ENCODE measurements around the gene RAP2A. TPM values are rescaled to one million over a fixed set of nuclear protein-coding genes. Genes with fewer than 3 reads are reported as not detected.

Gene RAP2A
- total RNA-seq, 2 donors from 2014 or later, result 4.3 to 7.3 TPM

DNA sequence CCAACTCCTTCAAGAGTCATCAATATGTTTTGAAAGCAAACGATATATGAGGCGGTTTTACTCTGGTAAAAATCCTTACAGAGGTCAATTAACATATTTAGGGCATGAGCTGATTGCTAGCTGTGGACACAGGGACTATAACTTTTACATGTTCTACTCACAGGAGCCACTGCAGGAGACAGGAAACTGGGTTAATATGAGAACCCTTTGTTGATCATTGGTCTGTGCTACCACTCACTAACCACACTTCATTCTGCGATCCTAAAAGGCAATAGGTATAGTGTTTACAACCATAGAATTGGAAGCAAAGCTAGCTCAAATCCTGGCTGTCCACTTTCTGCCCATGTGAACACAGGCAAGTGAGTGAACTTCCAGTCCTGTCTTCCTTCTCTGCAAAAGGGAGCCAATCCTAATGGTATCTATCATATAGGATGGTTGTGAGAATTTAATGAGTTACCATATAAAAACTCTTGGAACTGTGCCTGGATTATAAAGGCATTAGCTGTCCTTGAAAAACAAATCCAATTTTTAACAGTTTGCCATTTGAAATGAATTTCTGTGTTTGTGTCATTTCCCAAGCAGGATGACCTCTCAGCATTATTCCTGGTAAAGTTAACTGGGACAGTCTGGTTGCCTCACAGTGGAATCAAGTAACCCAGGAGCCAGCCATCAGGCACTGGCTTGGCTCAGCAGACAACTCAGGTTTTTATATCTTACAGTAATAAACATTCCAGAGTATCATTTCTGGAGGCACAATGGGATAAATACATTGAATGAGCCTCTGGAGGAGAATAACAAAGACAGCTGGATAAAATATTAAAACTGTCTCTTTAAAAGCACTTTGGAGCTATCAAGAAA is 29.8 kb upstream of the RAP2A start:
- TF ChIP-seq, protein P1, sequence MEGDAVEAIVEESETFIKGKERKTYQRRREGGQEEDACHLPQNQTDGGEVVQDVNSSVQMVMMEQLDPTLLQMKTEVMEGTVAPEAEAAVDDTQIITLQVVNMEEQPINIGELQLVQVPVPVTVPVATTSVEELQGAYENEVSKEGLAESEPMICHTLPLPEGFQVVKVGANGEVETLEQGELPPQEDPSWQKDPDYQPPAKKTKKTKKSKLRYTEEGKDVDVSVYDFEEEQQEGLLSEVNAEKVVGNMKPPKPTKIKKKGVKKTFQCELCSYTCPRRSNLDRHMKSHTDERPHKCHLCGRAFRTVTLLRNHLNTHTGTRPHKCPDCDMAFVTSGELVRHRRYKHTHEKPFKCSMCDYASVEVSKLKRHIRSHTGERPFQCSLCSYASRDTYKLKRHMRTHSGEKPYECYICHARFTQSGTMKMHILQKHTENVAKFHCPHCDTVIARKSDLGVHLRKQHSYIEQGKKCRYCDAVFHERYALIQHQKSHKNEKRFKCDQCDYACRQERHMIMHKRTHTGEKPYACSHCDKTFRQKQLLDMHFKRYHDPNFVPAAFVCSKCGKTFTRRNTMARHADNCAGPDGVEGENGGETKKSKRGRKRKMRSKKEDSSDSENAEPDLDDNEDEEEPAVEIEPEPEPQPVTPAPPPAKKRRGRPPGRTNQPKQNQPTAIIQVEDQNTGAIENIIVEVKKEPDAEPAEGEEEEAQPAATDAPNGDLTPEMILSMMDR (IDR thresholded peaks at IDR 0.05), result no peak
- TF ChIP-seq POLR2A (IDR thresholded peaks at IDR 0.05), result no peak
- Histone ChIP-seq H3K9me3 (no peaks in the 10 kb centered on the region), H3K27me3 (no peaks in the 10 kb centered on the region), H3K27ac (no peak overlapping the region), H3K4me3 (no peak overlapping the region), H3K4me1 (no peaks in the 10 kb centered on the region), H3K36me3 (replicated peaks in 1 of 2; ENCODE audit: insufficient read depth in 1 of 2, low read depth in 2 of 2) (no peaks in the 10 kb centered on the region)
- DNase-seq, result no peak
- no peak for ATAC-seq
- intact Hi-C loops (cut with DNase I), result no loop called here
- 44 to 65% methylated on average over 3 of the region's 3 CpGs for WGBS, 2 donors

GRCh38 chr13:97407540-97407939 is 26.4 kb upstream of the RAP2A start:
- no peaks in the 10 kb centered on the region for H3K36me3 ChIP-seq (replicated peaks in 1 of 2; ENCODE audit: insufficient read depth in 1 of 2, low read depth in 2 of 2)
- no peak overlapping the region for H3K4me3 ChIP-seq
- ATAC-seq (no peak), DNase-seq (no peak)
- H3K27ac ChIP-seq, result no peak overlapping the region
- H3K4me1 ChIP-seq, result no peaks in the 10 kb centered on the region
- intact Hi-C loops (cut with DNase I), result no loop called here
- H3K9me3 ChIP-seq, result no peaks in the 10 kb centered on the region
- no peak for TF ChIP-seq POLR2A (IDR thresholded peaks at IDR 0.05)
- TF ChIP-seq, protein P1 (IDR thresholded peaks at IDR 0.05), result no peak
- WGBS, 2 donors, result 81 to 85% methylated on average over 2 of the region's 2 CpGs
- no peaks in the 10 kb centered on the region for H3K27me3 ChIP-seq

GRCh38 chr13:97408938-97409337 is 25.0 kb upstream of the RAP2A start:
- Histone ChIP-seq H3K4me1 (no peaks in the 10 kb centered on the region), H3K9me3 (no peaks in the 10 kb centered on the region), H3K27ac (no peak overlapping the region), H3K36me3 (replicated peaks in 1 of 2; ENCODE audit: insufficient read depth in 1 of 2, low read depth in 2 of 2) (no peaks in the 10 kb centered on the region), H3K4me3 (no peak overlapping the region), H3K27me3 (no peaks in the 10 kb centered on the region)
- DNase-seq (no peak), ATAC-seq (no peak)
- 92 to 93% methylated on average over 2 of the region's 2 CpGs for WGBS, 2 donors
- TF ChIP-seq, protein P1 (IDR thresholded peaks at IDR 0.05), result no peak
- no peak for TF ChIP-seq POLR2A (IDR thresholded peaks at IDR 0.05)
- intact Hi-C loops (cut with DNase I), result no loop called here

GRCh38 chr13:97411984-97412383 is 22.0 kb upstream of the RAP2A start:
- TF ChIP-seq, protein P1 (IDR thresholded peaks at IDR 0.05), result no peak
- no peak for TF ChIP-seq POLR2A (IDR thresholded peaks at IDR 0.05)
- no peaks in the 10 kb centered on the region for H3K4me1 ChIP-seq
- 83 to 89% methylated on average over 6 of the region's 6 CpGs for WGBS, 2 donors
- ATAC-seq, result no peak
- no peak overlapping the region for H3K27ac ChIP-seq
- intact Hi-C loops (cut with DNase I), result no loop called here
- H3K9me3 ChIP-seq, result no peaks in the 10 kb centered on the region
- H3K27me3 ChIP-seq, result no peaks in the 10 kb centered on the region
- no peak for DNase-seq
- H3K36me3 ChIP-seq (replicated peaks in 1 of 2; ENCODE audit: insufficient read depth in 1 of 2, low read depth in 2 of 2), result no peaks in the 10 kb centered on the region
- no peak overlapping the region for H3K4me3 ChIP-seq

- ATAC-seq, result no peak
- Histone ChIP-seq H3K36me3 (replicated peaks in 1 of 2; ENCODE audit: insufficient read depth in 1 of 2, low read depth in 2 of 2) (no peaks in the 10 kb centered on the region), H3K9me3 (no peaks in the 10 kb centered on the region), H3K4me3 (no peak overlapping the region), H3K27ac (no peak overlapping the region), H3K4me1 (no peaks in the 10 kb centered on the region), H3K27me3 (no peaks in the 10 kb centered on the region)
- intact Hi-C loops (cut with DNase I), result no loop called here
- 9 to 20% methylated on average over 1 of the region's 1 CpG for WGBS, 2 donors
- TF ChIP-seq, protein P1 (IDR thresholded peaks at IDR 0.05), result no peak
- TF ChIP-seq POLR2A (IDR thresholded peaks at IDR 0.05), result no peak
- no peak for DNase-seq
These were observed 20.3 kb upstream of the RAP2A start for GRCh38 chr13:97413694-97414093.

Measured in body of pancreas (tissue), 4 donors.